C4-2B (cell line): ENCODE measurements around the gene GNAZ.

ENCODE experiments used
- ZFX ChIP-seq: fragments of 450-650 bp; IDR thresholded peaks from 2 replicates; pipeline ENCODE4 v1.6.1; 2017
- TF ChIP-seq, protein P1 (sequence below): fragments of 450-650 bp; conservative IDR thresholded peaks from 2 replicates; pipeline ENCODE4 v1.5.1; 2017; ENCODE audit warnings: mild to moderate bottlenecking

DNA sequence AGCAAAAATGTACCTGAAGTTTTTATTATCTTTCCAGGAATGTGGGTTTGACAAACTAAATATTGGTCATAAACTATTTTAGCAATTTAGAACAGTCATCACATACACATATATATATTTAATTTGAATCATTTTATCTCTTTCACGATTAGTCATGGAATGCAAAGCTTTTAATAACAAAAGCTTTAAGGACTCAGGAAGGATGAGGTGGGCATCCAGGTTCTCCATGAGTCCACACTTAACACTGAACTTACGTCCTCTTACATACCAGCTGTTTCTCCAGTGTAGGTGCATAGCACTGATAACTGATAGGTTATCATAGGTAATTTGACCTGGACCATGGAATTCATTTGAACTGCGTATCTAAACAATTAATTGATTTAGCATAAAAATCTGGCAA lies 28.1 kb upstream of the GNAZ start:
- TF ChIP-seq, protein P1, sequence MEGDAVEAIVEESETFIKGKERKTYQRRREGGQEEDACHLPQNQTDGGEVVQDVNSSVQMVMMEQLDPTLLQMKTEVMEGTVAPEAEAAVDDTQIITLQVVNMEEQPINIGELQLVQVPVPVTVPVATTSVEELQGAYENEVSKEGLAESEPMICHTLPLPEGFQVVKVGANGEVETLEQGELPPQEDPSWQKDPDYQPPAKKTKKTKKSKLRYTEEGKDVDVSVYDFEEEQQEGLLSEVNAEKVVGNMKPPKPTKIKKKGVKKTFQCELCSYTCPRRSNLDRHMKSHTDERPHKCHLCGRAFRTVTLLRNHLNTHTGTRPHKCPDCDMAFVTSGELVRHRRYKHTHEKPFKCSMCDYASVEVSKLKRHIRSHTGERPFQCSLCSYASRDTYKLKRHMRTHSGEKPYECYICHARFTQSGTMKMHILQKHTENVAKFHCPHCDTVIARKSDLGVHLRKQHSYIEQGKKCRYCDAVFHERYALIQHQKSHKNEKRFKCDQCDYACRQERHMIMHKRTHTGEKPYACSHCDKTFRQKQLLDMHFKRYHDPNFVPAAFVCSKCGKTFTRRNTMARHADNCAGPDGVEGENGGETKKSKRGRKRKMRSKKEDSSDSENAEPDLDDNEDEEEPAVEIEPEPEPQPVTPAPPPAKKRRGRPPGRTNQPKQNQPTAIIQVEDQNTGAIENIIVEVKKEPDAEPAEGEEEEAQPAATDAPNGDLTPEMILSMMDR = no peak
- no peak for TF ChIP-seq ZFX
